GM12872 (cell line): Measurements from ENCODE around the gene PTGER3.

ENCODE experiments used
- CTCF ChIP-seq: IDR thresholded peaks from 3 replicates; pipeline ENCODE4 v1.5.1; 2011; ENCODE audit warnings: low read depth, mild to moderate bottlenecking, low read length, moderate library complexity; ENCODE audit not compliant: insufficient read depth

The PTGER3 gene

GRCh38 chr1:70980361-70980760 is 67.3 kb downstream of the PTGER3 start:
- TF ChIP-seq CTCF = no peak

- TF ChIP-seq CTCF = no peak
These were observed 67.7 kb downstream of the PTGER3 start for GRCh38 chr1:70979881-70980280.

DNA sequence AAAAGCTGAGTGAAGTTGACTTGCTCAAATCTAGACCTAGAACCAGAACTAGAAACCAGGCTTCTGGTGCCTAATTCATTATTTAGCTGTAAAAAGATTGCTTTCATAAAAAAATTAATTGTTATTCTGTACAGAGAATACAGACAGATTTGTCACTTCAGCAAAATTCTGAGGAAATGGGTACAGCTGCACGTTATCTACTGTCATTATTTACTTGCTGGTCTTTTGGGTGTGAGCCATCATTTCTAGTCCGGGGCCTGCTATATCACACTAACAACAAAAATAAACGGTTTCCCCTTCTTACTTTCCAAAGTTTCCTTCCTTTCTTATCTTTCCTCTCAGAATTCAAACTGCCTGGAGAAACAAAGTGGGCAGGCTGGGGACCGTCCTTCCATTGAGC is 68.3 kb downstream of the PTGER3 start:
- TF ChIP-seq CTCF = no peak

GRCh38 chr1:70978623-70979022 is 69.0 kb downstream of the PTGER3 start:
- no peak for TF ChIP-seq CTCF

GRCh38 chr1:70977575-70977974 is 70.0 kb downstream of the PTGER3 start:
- TF ChIP-seq CTCF = no peak

DNA sequence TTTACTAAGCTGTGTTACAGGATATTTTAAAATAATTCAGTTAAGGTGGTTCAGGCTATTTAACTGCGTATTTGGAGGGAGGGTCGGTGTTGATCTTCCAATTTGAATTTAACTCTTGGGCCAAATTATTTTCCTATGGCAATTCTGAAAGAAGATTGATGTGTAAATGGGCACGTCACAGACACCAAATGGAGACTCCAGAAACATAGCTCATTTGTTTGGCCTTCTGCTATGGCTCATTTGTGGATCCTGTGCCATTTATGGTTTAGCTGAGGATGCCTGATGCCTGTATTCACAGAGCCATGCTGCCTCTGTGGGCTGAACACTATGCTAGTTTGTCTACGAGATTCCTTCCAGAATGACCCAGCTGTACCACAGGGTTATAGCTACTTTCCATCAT is 70.6 kb downstream of the PTGER3 start:
- no peak for TF ChIP-seq CTCF

DNA sequence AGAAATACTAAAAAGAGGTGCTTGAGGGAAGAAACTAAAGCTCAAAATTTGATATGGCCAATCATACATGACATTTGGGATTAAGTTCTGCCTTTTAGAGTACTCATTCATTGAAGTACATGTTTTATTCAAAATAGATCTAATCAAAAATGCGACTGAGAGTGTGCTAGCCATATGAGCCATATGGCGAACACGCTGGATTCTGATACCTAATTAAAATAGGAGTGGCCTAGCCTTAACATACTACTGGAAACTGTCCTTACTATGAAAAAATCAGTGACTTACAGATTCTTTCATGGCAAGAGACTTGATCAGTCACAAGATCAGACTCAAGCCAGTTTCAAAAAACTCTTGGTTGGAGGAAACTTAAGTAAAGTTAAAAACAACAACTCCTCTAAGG is 73.9 kb downstream of the PTGER3 start:
- no peak for TF ChIP-seq CTCF

- TF ChIP-seq CTCF = no peak
These were observed 77.2 kb downstream of the PTGER3 start for GRCh38 chr1:70970407-70970806.
